ENCODE results near the gene CEBPG.

DNA sequence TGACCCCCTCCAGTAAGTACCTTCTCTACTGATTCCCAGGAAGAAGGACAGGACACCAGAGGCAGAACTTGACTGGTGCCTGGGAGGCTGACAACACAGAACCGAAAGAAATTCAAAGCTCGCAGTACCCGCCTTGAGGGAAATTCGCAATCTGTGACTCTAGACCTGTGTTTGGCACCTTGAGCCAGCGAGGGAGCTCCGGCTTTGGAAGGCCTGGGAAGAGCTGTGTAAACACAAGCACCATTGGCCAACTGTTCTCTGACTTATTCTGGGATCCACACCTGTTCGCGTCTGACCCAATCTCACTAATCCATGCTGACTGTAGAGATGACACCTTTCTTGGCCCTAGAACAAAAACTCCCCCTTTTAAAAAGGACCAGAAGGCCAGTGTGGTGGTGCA is 50.7 kb downstream of the CEBPG start:
- TF ChIP-seq, protein P1, sequence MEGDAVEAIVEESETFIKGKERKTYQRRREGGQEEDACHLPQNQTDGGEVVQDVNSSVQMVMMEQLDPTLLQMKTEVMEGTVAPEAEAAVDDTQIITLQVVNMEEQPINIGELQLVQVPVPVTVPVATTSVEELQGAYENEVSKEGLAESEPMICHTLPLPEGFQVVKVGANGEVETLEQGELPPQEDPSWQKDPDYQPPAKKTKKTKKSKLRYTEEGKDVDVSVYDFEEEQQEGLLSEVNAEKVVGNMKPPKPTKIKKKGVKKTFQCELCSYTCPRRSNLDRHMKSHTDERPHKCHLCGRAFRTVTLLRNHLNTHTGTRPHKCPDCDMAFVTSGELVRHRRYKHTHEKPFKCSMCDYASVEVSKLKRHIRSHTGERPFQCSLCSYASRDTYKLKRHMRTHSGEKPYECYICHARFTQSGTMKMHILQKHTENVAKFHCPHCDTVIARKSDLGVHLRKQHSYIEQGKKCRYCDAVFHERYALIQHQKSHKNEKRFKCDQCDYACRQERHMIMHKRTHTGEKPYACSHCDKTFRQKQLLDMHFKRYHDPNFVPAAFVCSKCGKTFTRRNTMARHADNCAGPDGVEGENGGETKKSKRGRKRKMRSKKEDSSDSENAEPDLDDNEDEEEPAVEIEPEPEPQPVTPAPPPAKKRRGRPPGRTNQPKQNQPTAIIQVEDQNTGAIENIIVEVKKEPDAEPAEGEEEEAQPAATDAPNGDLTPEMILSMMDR (IDR thresholded peaks at IDR 0.05) = no peak
- TF ChIP-seq EZH2 (IDR thresholded peaks at IDR 0.05) = no peak
